HG02642 (cell line): ENCODE measurements around the gene TMEM208.

Source experiments
- ATAC-seq: cut with Tn5 transposase; IDR thresholded peaks from one replicate; pipeline ENCODE4 v1.9.1; 2021; ENCODE audit warnings: mild to moderate bottlenecking; ENCODE audit not compliant: unreplicated experiment, poor library complexity

The TMEM208 gene

DNA sequence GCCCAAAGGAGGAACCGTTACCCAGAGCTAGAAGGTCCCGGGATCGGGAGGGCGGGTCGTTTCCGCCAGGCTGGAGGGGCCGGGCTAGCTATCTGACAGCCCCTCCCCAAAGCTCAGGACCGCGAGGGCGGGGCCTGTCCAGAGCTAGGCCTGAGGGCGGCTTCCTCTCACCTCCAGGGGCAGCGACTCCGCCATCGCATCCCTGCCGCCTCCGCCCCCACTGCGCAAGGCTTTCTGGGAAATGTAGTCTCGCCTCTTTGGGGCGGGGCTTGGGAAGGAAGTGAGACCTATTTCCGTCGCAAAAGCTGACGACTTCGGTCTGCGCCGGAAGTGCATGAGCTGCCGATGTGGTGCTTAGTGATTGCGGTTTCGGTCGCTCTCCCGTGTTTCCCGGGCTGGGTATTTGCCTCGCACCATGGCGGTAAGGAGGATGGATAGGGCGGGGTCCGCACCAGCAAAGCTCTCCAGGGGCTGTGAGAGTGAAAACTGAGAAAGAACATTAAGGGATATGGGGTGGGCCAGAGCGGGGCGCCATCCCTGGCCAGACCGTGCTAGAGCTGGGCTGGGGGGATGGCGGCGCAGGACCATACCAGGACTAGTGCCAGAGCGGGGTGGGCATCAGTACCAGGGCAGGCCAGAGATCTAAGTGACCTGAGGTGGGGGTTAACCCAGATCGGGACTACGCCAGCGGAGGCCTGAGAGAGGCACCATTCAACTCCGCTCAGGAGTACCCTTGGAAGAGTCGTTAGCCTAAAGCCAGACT, at the start of gene TMEM208:
Gene TMEM208 (plus strand): TSS at position 327 of the 763 bp plus-strand sequence. CDS start 89 bp downstream, at position 416.
- peak; percentile 94 for ATAC-seq

DNA sequence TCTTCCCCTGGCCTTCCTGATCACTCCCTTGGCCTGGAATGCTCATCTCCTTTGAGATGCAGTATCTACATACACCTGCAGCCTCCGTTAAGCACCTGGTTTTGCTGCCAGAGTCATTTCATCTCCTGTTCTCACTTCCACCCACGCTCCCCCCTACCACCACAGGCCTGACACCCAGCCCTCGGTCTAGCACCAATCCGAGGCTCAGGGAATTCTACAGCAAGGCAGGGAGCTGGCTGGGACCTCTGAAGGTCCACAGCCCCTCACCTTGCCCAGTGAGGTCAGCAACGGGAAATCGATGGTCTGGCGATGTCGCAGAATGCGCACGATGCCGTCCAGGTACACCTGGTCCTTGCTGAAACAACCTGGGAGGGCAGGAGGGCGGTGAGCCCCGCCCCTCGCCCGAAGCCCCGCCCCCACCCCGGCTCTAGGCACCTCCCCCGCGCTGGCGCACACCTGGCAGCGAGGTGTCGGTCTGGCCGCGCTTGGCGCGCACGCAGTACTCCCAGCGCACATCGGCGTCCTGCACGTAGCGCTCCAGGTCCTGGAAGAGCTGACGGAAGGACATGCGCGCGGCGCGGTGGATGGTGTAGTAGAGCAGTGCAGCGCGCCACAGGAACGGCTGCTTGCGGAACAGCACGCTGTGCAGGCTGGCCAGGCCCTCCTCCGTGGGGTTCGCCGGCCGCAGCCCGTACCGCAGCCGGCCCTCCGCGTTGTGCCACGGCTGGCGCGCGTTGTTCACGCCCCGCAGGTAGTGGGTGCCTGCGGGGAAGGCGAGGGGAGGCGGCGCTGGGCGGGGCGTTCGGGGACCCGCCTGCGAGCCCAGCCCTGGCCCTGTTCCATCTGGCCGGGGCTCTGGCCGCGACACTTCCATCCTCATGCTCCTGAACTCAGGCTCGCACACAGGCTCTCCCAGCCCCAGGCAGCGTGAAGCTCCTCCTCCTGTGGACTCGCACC, 48.9 kb upstream of the TMEM208 start:
- ATAC-seq = no peak

- no peak for ATAC-seq
Observed at GRCh38 chr16:67179421-67180080, 47.4 kb upstream of the TMEM208 start.

GRCh38 chr16:67180166-67180565, 46.8 kb upstream of the TMEM208 start:
- ATAC-seq = no peak

DNA sequence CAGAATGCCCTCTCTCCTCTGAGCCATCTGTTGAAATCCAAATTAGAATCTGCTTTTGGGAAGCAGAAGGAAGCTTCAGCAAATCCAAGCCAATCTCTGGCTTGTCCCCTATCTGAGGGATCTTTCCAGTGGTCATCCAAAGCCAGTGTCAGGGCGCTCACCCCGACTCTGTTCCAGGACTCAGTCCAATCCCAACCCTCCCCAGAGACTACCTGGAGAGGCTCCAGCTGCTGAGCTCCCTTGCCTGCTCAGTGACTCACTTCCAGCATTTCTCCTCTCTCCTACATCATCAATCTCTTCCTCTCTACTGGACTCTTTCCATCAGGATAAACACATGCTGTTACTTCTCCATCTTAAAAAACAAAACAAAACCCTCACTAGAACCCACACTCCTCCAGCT, 45.6 kb upstream of the TMEM208 start:
- ATAC-seq = no peak

DNA sequence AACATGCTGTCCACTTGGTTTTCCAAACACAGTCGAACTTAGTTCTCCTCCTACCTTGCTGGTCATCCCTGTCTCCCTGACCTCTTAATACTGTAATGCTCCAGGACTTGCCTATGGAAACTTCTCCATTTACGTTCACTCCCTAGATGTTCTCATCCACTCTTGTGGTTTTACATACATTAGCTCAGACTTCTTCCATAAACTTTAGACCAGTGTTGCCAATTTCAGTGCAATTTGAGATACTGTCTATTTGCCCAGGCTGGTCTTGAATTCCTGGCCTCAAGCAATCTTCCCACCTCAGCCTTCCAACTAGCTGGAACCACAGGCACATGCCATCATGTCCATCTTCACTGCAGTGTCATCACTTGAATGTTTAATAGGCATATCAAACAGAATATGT, 44.6 kb upstream of the TMEM208 start:
- ATAC-seq = no peak

GRCh38 chr16:67183284-67183626, 43.7 kb upstream of the TMEM208 start:
- ATAC-seq = no peak

GRCh38 chr16:67183627-67184452, 43.1 kb upstream of the TMEM208 start, which contains the start of gene MATCAP1:
TSS of gene MATCAP1 (minus strand) at chr16:67183963. CDS start at chr16:67180610, 3,353 bp downstream.
- peak; percentile 91 for ATAC-seq

- peak; percentile 9 for ATAC-seq
Observed at GRCh38 chr16:67184453-67184994, 42.4 kb upstream of the TMEM208 start.

- no peak for ATAC-seq
Observed at GRCh38 chr16:67184995-67185650, 41.8 kb upstream of the TMEM208 start.

DNA sequence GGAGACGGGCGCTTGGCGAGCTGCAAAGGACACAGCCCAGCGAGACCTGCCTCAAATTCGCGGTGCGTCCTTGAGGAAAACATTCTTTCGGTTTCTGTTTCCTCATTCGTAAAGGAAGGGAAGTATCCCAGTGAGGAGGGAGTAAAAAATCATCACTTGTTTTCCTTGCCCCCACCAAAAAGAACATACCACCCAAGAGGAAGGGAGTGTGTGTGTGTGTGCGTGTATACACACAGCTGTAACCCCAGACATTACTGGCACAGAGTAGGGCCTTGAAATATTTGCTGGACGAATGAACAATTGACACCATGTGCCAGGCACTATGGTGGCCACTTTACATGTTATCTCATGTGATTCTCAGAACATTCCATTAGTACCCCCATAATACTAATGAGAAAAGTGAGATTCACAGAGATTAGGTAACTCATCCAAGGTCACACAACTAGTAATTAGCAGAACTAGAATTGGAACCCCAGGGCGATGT, 41.2 kb upstream of the TMEM208 start:
- no peak for ATAC-seq

GRCh38 chr16:67186550-67186950, 40.4 kb upstream of the TMEM208 start:
- no peak for ATAC-seq

GRCh38 chr16:67187175-67187890, 39.6 kb upstream of the TMEM208 start:
- ATAC-seq = no peak

- ATAC-seq = no peak
Observed at GRCh38 chr16:67188323-67188722, 38.6 kb upstream of the TMEM208 start.

DNA sequence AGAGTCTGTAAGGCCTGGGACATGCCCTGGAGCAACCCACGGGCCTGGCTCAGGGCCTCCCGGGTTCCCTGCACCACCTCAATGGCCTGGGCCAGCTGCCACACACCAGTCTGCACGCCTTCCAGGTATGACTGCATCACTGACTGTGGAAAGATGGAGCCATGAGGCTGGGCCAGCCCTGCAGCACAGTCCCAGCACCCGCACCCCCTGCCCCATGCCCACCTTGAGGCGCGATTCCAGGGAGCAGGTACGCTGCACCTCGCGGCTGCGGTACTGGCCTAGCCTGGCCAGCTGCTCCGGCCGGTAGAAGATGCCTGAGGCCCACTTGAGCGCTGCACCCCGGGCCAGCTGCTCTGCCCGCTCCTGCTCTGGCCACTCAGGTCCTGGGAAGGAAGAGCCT, 38.1 kb upstream of the TMEM208 start:
- no peak for ATAC-seq

GRCh38 chr16:67190041-67190440, 36.9 kb upstream of the TMEM208 start, which contains the start of gene EXOC3L1:
TSS of gene EXOC3L1 (minus strand) at chr16:67190136. CDS start at chr16:67189676, 460 bp downstream.
- no peak for ATAC-seq

DNA sequence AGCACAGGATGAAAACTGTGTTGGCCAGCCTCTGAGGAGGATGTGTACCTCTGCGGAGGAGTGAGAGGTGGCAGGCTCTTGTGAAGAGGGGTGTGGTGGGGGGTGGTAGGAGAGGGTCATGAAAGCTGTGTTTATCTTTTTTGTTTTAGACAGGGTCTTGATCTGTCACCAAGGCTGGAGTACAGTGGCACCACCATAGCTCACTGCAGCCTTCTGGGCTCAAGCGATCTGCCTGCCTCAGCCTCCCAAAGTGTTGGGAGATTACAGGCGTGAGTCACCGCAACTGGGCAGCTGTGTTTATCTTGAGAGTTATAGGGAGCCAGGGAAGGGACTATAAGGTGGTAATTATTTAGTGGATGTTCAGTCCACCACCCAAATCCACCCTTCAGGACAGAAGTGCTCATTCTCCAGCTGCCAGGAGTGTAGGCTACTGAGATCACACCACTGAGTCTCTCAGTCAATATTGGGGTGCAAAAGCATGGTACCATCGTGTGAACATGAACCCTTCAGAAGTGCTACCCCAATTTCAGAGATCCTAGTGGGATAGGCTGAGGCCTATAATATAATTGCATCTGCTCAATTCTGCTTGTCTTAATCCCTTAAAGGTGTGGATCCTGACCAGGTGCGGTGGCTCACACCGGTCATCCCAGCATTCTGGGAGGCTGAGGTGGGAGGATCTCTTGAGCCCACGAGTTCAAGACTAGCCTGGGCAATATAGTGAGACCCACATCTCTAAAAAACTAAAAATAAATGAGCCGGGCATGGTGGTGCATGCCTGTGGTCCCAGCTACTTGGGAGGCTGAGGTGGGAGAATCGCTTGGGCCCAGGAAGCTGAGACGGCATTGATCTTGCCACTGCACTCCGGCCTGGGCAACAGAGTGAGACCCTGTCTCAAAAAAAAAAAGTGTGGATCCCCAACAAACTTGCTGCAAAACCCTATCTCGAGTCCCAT, 36.2 kb upstream of the TMEM208 start:
- no peak for ATAC-seq
